Measurements from ENCODE around the gene SLC25A18. TPM values are rescaled to one million over a fixed set of nuclear protein-coding genes. Genes with fewer than 3 reads are reported as not detected.

SLC25A18 gene
- polyA plus RNA-seq, 1 experiment, result not detected

DNA sequence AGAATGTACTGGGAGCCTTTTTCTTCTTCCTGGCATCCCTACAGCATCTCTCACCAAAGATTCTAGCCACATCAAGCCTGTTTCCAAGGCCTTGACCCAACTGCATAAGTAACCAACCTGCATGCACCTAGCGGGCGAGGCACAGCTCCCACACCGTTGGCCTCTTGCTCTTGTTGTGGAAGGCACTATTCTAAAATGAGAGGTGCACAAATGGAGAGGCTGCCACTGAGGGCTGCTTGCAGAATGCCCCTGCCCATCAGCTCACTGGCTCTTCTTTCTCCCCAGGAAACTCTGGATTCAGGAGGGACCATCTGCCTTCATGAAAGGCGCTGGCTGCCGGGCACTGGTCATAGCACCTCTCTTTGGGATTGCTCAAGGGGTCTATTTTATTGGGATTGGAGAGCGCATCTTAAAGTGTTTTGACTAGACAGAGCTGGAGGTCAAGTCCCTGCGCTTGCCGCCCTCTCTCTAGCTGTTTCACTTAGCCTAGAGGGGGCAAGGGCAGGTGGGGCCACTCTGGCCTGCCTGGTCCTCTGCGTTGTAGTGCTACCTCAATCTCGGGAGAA is 26.6 kb downstream of the SLC25A18 start:
- TF ChIP-seq, protein P1, sequence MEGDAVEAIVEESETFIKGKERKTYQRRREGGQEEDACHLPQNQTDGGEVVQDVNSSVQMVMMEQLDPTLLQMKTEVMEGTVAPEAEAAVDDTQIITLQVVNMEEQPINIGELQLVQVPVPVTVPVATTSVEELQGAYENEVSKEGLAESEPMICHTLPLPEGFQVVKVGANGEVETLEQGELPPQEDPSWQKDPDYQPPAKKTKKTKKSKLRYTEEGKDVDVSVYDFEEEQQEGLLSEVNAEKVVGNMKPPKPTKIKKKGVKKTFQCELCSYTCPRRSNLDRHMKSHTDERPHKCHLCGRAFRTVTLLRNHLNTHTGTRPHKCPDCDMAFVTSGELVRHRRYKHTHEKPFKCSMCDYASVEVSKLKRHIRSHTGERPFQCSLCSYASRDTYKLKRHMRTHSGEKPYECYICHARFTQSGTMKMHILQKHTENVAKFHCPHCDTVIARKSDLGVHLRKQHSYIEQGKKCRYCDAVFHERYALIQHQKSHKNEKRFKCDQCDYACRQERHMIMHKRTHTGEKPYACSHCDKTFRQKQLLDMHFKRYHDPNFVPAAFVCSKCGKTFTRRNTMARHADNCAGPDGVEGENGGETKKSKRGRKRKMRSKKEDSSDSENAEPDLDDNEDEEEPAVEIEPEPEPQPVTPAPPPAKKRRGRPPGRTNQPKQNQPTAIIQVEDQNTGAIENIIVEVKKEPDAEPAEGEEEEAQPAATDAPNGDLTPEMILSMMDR (IDR thresholded peaks at IDR 0.05; ENCODE audit: low read depth, low read length), result no peak
- no peak overlapping the region for H3K27ac ChIP-seq (ENCODE audit: low read depth, low read length)
- no peak overlapping the region for H3K4me3 ChIP-seq (ENCODE audit: low read depth, low read length)
- CTCF ChIA-PET, result no interaction called here
- H3K9me3 ChIP-seq (ENCODE audit: control insufficient read depth, insufficient read depth, low read length), result no peaks in the 10 kb centered on the region
- no peak for DNase-seq (ENCODE audit: low read depth, low spot score)
- POLR2A ChIA-PET, result no interaction called here
- no peaks in the 10 kb centered on the region for H3K27me3 ChIP-seq (ENCODE audit: control insufficient read depth, insufficient read depth, low read length)

DNA sequence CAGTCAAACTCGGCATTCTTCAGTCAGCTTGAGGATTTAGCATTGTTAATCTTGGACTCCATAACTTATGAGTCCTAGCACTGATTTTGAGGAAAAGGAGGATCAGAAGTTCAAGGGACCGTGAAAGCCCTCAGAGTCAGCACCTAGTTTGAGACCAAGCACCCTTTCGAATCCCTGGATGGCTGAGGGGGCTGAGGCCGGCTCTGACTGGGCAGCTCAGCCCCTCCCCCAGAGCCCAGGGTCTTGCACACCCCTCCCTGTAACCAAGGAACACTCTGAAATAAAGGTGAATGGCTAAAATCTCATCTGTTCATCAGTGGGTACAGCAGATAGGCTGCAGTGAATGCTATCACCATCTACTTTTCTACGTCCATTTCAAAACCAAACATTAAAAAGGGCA is 27.3 kb downstream of the SLC25A18 start:
- H3K27me3 ChIP-seq (ENCODE audit: control insufficient read depth, insufficient read depth, low read length), result no peaks in the 10 kb centered on the region
- TF ChIP-seq, protein P1 (IDR thresholded peaks at IDR 0.05; ENCODE audit: low read depth, low read length), result no peak
- H3K4me3 ChIP-seq (ENCODE audit: low read depth, low read length), result no peak overlapping the region
- H3K27ac ChIP-seq (ENCODE audit: low read depth, low read length), result no peak overlapping the region
- H3K9me3 ChIP-seq (ENCODE audit: control insufficient read depth, insufficient read depth, low read length), result no peaks in the 10 kb centered on the region
- no peak for DNase-seq (ENCODE audit: low read depth, low spot score)
- POLR2A ChIA-PET, result no interaction called here
- CTCF ChIA-PET, result no interaction called here

DNA sequence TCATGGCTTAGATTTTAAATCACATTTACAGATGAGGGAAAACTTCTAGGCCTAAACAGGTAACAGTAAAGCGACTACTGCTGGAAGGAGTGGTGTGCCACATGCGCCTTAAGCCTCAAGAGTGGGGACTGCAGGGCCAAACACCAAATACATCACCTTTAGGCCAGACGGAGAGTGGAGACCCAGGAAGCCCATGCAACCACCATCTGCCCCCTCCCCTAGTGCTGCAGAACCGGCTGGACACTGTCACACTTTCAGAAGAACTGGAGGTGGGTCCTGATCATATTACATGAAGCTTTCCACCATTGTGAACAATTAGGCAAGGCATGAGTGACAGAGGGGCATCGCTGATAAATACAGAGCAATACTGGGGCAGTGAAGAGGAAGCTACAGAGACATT is 28.9 kb downstream of the SLC25A18 start:
- H3K27ac ChIP-seq (ENCODE audit: low read depth, low read length), result no peak overlapping the region
- H3K9me3 ChIP-seq (ENCODE audit: control insufficient read depth, insufficient read depth, low read length), result no peaks in the 10 kb centered on the region
- POLR2A ChIA-PET, result no interaction called here
- CTCF ChIA-PET, result interaction anchor here (0.7 kb wide), 1 partner anchor 151 kb away, joined by 5 read pairs; no protein-coding TSS in a partner anchor
- no peaks in the 10 kb centered on the region for H3K27me3 ChIP-seq (ENCODE audit: control insufficient read depth, insufficient read depth, low read length)
- no peak for DNase-seq (ENCODE audit: low read depth, low spot score)
- H3K4me3 ChIP-seq (ENCODE audit: low read depth, low read length), result no peak overlapping the region
- TF ChIP-seq, protein P1 (IDR thresholded peaks at IDR 0.05; ENCODE audit: low read depth, low read length), result no peak

DNA sequence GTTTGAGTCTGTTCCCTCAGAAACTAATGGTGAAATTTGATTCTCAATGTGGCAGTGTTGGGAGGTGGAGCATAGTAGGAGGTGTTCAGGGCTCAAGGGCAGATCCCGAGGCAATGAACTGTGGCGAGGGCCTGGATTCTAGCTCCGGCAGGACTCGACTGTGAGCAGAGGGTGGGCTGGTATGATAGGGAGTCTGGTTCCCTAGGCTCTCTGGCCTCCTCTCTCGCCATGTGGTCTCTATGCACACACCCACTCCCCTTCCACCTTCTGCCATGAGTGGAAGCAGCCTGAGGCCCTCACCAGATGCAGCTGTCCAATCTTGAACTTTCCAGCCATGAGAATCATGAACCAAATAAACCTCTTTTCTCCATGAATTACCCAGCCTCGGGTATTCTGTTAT is 32.9 kb downstream of the SLC25A18 start:
- no peak overlapping the region for H3K27ac ChIP-seq (ENCODE audit: low read depth, low read length)
- no peak overlapping the region for H3K4me3 ChIP-seq (ENCODE audit: low read depth, low read length)
- no peaks in the 10 kb centered on the region for H3K9me3 ChIP-seq (ENCODE audit: control insufficient read depth, insufficient read depth, low read length)
- TF ChIP-seq, protein P1 (IDR thresholded peaks at IDR 0.05; ENCODE audit: low read depth, low read length), result no peak
- DNase-seq (ENCODE audit: low read depth, low spot score), result no peak
- ChIA-PET POLR2A (no interaction called here), CTCF (no interaction called here)
- no peaks in the 10 kb centered on the region for H3K27me3 ChIP-seq (ENCODE audit: control insufficient read depth, insufficient read depth, low read length)

DNA sequence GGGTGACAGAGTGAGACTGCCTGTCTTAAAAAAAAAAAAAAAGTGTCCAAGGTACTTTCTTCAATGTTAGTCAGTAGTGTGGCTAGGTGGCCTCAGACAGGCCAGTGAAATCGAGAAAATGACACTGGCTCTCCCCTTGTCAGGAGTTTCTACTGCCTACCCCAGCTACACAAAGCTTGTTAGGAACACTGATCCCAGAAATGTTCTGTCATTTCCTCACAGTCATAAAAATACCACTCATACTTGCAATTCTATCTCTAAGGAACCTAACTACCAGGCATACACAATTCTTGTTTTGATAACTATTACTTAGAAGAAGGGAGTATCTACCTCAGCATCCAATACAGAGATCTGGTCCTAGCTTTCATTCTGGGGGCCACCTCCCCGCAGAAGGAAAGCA is 33.9 kb downstream of the SLC25A18 start:
- POLR2A ChIA-PET, result no interaction called here
- H3K4me3 ChIP-seq (ENCODE audit: low read depth, low read length), result no peak overlapping the region
- CTCF ChIA-PET, result no interaction called here
- H3K27me3 ChIP-seq (ENCODE audit: control insufficient read depth, insufficient read depth, low read length), result no peaks in the 10 kb centered on the region
- TF ChIP-seq, protein P1 (IDR thresholded peaks at IDR 0.05; ENCODE audit: low read depth, low read length), result no peak
- H3K9me3 ChIP-seq (ENCODE audit: control insufficient read depth, insufficient read depth, low read length), result no peaks in the 10 kb centered on the region
- no peak for DNase-seq (ENCODE audit: low read depth, low spot score)
- no peak overlapping the region for H3K27ac ChIP-seq (ENCODE audit: low read depth, low read length)

All from AG04450 (cell line).